AG09309 (cell line): Measurements from ENCODE around the gene SMTNL2.
"Not testable (repeated sequence)": the region's sequence is repeated elsewhere in the genome, so short reads cannot be mapped to it uniquely, and the experiment has no call there.

ENCODE experiments used
- DNase-seq: peaks from one replicate; pipeline ENCODE4 v3.0.0-alpha.2; 2010; ENCODE audit warnings: low read depth
- H3K4me3 ChIP-seq: 2 replicates; pipeline ENCODE4 v1.5.1; 2011; ENCODE audit warnings: mild to moderate bottlenecking, low read depth, low read length, moderate library complexity; ENCODE audit not compliant: control insufficient read depth
- TF ChIP-seq, protein P1 (sequence below): IDR thresholded peaks from 2 replicates; pipeline ENCODE4 v1.5.1; 2011; ENCODE audit warnings: mild to moderate bottlenecking, low read depth, low read length, inconsistent platforms; ENCODE audit not compliant: insufficient read depth, control insufficient read depth; ENCODE audit errors: missing control alignments

The SMTNL2 gene

DNA sequence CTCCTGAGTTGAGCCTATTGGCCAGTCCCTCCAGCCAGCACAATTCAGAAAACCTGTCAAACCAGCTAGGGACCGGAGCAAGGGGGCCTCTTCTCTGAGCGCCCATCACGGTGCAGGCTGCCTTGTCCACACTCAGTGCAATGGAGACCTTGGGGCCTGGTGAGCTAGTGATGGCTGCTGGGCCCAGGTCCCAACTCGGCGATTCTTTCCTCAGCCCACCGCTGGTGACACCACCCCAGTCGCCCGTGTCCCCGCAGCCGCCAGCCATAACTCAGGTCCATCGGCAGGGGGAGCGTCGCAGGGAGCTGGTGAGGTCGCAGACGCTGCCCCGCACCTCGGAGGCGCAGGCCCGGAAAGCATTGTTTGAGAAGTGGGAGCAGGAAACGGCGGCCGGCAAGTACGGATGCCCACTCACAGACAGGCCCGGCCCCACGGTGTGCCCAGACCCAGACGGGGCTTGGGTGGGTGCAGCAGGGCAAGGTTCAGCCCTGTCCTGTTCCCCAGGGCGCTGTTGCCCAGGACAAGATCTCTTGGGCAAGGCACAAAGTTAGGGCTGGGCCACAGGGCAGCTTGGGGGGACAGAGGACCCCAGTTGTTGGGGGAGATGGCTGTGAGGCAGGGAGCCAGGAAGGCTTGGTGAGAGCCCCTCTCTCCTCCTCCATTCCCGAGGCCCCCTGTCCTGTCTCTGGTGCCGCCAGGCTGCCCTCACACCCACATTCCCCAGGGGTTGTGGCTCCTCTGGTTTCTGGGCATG lies 10.8 kb downstream of the SMTNL2 start:
- H3K4me3 ChIP-seq, result no peak overlapping the region
- TF ChIP-seq, protein P1, sequence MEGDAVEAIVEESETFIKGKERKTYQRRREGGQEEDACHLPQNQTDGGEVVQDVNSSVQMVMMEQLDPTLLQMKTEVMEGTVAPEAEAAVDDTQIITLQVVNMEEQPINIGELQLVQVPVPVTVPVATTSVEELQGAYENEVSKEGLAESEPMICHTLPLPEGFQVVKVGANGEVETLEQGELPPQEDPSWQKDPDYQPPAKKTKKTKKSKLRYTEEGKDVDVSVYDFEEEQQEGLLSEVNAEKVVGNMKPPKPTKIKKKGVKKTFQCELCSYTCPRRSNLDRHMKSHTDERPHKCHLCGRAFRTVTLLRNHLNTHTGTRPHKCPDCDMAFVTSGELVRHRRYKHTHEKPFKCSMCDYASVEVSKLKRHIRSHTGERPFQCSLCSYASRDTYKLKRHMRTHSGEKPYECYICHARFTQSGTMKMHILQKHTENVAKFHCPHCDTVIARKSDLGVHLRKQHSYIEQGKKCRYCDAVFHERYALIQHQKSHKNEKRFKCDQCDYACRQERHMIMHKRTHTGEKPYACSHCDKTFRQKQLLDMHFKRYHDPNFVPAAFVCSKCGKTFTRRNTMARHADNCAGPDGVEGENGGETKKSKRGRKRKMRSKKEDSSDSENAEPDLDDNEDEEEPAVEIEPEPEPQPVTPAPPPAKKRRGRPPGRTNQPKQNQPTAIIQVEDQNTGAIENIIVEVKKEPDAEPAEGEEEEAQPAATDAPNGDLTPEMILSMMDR, result no peak
- no peak for DNase-seq

DNA sequence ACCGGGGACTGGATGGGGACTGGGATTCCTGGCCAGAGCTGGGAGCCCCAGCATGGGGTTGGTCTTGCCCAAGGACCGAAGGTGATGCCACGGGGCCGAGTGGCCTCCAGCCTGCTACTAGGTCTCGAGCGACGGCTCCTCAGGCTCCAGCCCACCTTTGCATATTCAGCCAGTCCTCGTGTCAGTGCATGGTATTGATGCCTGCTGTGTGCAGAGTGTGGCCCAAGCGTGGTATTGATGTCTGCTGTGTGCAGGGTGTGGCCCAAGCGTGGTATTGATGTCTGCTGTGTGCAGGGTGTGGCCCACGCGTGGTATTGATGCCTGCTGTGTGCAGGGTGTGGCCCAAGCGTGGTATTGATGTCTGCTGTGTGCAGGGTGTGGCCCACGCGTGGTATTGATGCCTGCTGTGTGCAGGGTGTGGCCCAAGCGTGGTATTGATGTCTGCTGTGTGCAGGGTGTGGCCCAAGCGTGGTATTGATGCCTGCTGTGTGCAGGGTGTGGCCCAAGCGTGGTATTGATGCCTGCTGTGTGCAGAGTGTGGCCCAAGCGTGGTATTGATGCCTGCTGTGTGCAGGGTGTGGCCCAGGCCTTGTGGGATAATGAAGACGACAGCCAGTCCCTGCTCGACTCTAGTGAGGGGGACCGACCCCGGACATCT lies 11.5 kb downstream of the SMTNL2 start:
- not testable (repeated sequence) for H3K4me3 ChIP-seq, DNase-seq

DNA sequence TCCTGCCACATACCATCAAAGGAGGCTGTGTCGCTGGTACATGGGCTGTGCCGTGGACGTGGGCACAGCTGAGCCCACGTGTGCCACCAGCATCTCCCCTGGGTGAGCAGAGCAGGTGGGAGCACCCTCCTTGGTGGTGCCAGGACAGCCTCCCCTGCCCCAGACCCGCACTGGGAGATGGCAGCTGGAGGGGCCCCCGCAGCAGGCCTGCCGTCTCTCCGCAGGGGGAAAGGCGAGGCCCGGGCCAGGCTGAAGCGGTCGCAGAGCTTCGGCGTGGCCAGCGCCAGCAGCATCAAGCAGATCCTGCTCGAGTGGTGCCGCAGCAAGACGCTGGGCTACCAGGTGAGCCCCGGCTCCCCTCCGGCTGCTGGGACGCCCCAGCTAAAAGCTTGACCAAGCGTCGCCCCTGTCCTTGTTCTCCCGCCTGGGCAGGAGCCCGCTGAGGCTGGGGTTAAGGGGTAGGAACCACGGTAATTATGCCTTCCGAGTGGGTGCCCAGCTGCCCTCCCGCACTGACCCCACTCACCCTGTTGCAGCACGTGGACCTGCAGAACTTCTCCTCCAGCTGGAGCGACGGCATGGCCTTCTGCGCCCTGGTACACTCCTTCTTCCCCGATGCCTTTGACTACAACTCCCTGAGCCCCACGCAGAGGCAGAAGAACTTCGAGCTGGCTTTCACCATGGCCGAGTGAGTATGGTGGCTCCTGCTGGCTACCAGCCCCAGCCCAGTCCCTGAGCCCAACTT lies 12.5 kb downstream of the SMTNL2 start:
- no peak for DNase-seq
- TF ChIP-seq, protein P1, result no peak
- H3K4me3 ChIP-seq, result no peak overlapping the region

DNA sequence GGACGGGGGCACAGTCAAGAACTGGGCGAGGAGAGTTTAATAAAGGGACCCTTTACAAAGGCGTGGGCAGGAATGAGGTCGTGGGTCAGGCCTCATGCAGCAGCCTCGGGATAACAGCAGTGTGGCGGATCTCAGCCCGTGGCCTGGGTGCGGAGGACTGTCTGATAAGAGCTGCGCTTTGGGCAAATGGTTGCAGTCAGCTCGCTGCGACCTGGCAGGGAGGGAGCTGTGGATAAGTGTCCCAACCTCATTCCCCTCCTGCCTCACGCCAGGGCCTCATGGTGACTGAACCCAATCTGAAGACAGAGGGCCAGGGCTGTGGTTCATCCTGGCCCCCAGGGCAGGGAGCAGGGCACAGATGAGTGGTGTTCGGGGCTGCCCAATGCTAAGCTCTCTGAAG lies 13.6 kb downstream of the SMTNL2 start:
- TF ChIP-seq, protein P1, result no peak
- H3K4me3 ChIP-seq, result no peak overlapping the region

DNA sequence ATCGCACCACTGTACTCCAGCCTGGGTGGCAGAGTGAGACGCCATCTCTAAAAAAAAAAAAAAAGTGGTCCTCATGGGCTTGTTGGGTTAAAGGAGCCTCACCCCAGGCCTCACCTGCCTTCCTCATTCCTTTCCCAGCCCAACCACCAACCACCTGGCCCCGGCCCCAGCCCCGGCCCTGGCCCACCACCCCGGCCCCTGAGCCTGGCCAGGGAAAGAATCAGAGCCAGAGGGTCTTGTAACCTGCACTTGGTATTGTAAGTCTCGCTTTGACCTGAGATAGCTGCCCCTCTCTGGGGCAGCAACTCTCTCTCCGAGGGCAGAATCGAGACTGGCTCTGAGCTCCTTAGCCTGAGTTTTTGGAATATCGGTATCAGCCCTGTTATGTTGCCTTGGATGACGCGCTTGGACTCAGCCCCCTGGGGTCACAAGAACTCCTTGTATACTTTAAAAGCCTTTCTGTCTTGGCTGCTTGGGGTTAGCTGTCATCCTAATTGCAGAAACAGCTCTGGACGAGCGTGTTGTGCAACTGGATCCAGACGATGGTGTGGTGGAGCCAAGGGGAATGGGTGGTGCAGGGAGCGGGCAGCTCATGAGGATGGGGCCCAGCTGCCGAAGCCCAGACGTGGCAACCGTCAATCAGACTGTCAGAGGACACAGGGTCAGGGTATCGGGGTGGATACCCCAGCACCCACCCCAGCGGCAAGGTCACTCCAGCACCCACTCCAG lies 14.6 kb downstream of the SMTNL2 start:
- H3K4me3 ChIP-seq, result no peak overlapping the region
- peak; percentile 7 for DNase-seq
- TF ChIP-seq, protein P1, result no peak

More for the DNA sequence above, 13.6 kb downstream of the SMTNL2 start:
- no peak for DNase-seq

DNA sequence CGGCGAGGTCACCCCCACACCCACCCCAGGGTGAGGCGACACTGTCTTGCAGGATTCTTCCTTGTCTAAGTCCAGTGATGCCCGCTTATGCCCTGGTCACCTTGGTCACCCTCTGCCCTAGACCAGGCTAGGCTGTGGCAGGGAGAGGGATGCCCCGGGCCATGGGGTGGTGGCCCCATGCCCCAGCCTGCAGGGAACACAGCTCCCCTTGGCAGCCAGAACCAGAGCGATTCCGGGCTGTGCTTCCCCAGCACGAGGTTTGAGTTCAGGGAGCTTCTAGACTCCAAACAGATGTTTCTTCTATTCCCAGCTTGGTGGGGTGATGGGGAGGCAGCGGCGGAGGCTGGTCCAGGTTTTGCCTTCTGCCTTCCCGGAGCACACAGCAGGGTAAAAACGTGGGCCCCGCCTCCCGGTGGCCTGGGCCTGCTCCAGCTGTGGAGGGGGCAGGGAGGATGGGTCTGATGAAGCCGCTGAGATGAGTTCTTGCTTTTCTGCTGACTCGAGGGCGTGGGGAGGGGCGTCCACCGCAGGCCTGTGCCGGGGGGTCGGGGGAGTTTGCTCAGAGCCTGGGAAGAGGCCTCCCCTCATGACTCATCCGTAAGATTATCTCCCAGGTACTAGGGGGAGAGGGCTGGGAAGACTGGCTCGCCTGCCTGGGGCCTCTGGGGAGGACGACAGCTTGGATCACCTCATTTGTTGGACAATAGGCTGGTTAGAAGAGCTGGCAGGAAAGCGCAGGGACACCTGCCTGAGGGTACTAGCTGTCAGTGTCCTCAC lies 15.4 kb downstream of the SMTNL2 start:
- H3K4me3 ChIP-seq, result no peak overlapping the region
- TF ChIP-seq, protein P1, result no peak
- no peak for DNase-seq
